Measurements from ENCODE around the gene SLC39A6.

DNA sequence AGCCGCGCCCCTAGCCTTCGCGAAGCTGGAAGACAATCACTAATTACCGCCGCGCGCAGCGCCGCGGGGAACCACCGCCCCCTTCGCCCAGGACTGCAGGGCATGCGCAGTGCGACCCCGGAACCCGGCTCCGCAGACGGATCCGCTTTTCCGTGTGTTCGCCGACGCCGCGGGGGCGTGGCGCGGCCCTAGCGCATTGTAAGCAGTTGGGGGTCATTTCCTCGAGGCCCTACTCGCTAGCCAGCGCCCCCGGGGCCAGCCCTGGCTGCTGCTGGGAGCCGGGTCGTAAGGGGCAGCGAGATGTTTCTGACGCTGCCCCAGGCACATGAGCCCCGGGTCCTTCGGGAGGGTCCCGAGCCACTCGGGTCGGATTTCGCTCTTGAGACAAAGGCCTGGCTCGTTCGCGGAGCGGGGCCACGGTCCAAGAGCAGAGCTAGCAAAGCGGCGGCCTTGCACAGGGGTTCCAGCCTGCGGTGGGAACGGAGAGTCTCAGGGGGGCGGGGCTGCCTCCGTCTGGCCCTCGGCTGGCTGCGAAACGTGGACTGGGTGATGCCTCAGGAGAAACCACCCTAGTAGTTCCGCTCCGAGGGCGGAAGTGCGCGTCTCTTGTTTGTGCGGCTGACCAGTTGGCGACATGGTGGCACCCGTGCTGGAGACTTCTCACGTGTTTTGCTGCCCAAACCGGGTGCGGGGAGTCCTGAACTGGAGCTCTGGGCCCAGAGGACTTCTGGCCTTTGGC lies at the start of gene SLC39A6, which contains the start of gene ELP2:
- TF ChIP-seq, protein P1, sequence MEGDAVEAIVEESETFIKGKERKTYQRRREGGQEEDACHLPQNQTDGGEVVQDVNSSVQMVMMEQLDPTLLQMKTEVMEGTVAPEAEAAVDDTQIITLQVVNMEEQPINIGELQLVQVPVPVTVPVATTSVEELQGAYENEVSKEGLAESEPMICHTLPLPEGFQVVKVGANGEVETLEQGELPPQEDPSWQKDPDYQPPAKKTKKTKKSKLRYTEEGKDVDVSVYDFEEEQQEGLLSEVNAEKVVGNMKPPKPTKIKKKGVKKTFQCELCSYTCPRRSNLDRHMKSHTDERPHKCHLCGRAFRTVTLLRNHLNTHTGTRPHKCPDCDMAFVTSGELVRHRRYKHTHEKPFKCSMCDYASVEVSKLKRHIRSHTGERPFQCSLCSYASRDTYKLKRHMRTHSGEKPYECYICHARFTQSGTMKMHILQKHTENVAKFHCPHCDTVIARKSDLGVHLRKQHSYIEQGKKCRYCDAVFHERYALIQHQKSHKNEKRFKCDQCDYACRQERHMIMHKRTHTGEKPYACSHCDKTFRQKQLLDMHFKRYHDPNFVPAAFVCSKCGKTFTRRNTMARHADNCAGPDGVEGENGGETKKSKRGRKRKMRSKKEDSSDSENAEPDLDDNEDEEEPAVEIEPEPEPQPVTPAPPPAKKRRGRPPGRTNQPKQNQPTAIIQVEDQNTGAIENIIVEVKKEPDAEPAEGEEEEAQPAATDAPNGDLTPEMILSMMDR (tag by site-specific recombination; IDR thresholded peaks at IDR 0.05), result peak; percentile 44; the same call in 1 of the 2 replicates
- TF ChIP-seq, protein P2, sequence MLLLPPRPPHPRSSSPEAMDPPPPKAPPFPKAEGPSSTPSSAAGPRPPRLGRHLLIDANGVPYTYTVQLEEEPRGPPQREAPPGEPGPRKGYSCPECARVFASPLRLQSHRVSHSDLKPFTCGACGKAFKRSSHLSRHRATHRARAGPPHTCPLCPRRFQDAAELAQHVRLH (tag by site-specific recombination; IDR thresholded peaks at IDR 0.05), result 0 out of 2 replicates have a peak, but pooled peaks have one; percentile 26
- no peak for TF ChIP-seq ZNF394 (tag by site-specific recombination; IDR thresholded peaks at IDR 0.05; ENCODE audit: borderline replicate concordance)
- TF ChIP-seq, protein P3, sequence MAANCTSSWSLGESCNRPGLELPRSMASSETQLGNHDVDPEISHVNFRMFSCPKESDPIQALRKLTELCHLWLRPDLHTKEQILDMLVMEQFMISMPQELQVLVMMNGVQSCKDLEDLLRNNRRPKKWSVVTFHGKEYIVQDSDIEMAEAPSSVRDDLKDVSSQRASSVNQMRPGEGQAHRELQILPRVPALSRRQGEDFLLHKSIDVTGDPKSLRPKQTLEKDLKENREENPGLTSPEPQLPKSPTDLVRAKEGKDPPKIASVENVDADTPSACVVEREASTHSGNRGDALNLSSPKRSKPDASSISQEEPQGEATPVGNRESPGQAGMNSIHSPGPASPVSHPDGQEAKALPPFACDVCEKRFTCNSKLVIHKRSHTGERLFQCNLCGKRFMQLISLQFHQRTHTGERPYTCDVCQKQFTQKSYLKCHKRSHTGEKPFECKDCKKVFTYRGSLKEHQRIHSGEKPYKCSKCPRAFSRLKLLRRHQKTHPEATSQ (tag by site-specific recombination; IDR thresholded peaks at IDR 0.05), result no peak
- TF ChIP-seq, protein P4, sequence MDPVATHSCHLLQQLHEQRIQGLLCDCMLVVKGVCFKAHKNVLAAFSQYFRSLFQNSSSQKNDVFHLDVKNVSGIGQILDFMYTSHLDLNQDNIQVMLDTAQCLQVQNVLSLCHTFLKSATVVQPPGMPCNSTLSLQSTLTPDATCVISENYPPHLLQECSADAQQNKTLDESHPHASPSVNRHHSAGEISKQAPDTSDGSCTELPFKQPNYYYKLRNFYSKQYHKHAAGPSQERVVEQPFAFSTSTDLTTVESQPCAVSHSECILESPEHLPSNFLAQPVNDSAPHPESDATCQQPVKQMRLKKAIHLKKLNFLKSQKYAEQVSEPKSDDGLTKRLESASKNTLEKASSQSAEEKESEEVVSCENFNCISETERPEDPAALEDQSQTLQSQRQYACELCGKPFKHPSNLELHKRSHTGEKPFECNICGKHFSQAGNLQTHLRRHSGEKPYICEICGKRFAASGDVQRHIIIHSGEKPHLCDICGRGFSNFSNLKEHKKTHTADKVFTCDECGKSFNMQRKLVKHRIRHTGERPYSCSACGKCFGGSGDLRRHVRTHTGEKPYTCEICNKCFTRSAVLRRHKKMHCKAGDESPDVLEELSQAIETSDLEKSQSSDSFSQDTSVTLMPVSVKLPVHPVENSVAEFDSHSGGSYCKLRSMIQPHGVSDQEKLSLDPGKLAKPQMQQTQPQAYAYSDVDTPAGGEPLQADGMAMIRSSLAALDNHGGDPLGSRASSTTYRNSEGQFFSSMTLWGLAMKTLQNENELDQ (tag by site-specific recombination; IDR thresholded peaks at IDR 0.05; ENCODE audit: low read depth), result no peak
